Measurements from ENCODE around the gene MINDY2.

- TF ChIP-seq TCF12 (IDR thresholded peaks at IDR 0.05; ENCODE audit: low read depth): no peak
- TF ChIP-seq EP300 (IDR thresholded peaks at IDR 0.05; ENCODE audit: borderline replicate concordance): no peak
- TF ChIP-seq CREB1 (IDR thresholded peaks at IDR 0.05; ENCODE audit: low read depth): no peak
- TF ChIP-seq CEBPB (IDR thresholded peaks at IDR 0.05): no peak
- TF ChIP-seq TEAD4 (IDR thresholded peaks at IDR 0.05): no peak
- peak; percentile 33; the same call in 1 of the 2 replicates for TF ChIP-seq RAD21 (IDR thresholded peaks at IDR 0.05; ENCODE audit: low read depth)
Observed at GRCh38 chr15:58839485-58839884, 68.4 kb downstream of the MINDY2 start.
